Activated CD4-positive, alpha-beta T cell treated with anti-CD3 and anti-CD28 coated beads, Interleukin-2, Interleukin-4, amounts not matched to agents 100 ng/mL and 50 ng/mL, durations not matched to agents 16 hours and 8 hours (primary cell): ENCODE results near the gene CARMIL3.

Experiments
- DNase-seq: peaks from one replicate; pipeline ENCODE4 v3.0.0-alpha.2; 2020; ENCODE audit warnings: low spot score

Gene CARMIL3

DNA sequence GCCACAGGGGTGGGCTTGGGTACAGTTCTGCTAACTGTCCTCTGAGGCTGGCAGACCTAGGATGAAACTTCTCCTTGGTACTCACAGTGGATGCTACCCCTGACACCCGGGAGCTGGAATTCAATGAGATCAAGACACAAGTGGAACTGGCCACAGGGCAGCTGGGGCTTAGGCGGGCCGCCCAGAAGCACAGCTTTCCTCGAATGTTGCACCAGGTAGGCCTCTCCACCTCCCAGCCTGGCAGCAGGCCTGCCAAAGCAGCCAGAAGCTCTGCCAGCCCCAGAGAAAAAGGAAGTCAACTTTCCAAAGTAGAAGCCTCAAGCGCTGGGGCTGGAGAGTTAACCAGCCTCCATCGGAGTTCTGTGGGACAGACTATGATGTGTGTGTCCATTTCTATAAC is 65.4 kb downstream of the CARMIL3 start:
- DNase-seq, result no peak
